GM18909 (cell line): ENCODE results near the gene NIPAL4.
A peak's percentile ranks its signal among the peaks of the same experiment; 100 is the strongest.

Experiments
- ATAC-seq: cut with Tn5 transposase; IDR thresholded peaks from one replicate; pipeline ENCODE4 v1.9.1; 2021; ENCODE audit warnings: mild to moderate bottlenecking; ENCODE audit not compliant: unreplicated experiment, poor library complexity

The NIPAL4 gene

DNA sequence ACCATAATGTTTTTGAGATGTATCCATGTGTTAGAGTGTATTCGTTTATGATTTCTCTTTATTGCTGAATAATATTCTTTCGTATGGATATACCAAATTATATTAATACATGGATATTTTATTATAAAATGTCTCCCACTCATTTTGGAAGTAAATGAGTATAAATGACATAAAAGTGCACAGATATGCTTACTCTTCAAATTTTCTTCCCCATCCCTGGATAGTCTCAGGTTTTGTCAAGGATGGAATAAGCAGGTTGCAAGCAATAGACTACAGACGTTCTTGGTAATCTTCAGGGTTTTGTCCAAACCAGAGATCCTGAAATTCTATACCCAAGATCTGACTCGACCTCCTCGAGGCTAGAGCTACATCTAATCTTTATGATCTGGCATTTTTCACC is 50.7 kb downstream of the NIPAL4 start:
- ATAC-seq: no peak

DNA sequence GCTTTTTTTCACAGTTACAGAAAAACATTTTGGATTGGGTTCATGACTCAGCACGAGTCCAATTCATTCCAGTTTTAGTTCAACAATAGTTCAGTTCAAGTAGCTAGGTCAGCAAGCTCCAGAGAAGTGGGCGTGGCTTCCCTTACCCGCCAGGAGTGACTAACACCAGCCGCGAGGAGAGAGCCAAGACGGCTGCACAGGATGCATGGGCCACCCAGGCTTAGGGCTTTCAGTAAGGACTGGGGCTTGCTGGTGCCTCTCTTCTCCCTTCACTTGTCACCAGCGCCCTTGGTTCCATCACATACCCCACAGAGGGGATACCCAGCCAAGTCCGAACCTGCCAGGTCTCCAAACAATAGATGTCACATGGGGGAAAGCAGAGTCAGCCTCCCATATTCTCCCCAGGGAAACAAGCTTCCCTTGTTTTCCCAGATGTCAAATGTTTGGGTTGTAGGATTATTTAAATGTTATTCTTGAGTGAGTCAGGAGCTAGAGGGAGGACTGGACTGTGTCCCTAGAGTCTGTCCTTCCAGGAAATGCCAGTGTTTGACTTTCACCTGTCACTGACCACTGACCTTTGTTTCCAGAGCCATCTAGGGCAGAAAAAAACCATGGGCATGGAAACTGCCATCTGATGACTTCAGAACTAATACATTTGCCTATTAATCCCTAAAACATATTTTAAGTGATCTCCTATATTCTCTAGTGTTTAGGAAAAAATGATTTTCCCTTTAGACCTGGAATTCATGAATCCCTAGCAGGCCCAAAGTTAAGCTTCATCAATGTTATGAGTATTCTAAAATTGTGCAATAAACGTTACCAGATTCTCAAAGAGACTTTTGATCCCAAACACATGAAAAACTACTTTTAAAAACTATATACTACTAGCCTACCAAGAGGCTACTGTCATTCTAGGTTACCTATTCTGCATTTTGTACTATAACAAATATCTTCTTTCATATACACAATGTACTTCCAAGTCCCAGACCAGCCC is 51.9 kb downstream of the NIPAL4 start:
- ATAC-seq: no peak

DNA sequence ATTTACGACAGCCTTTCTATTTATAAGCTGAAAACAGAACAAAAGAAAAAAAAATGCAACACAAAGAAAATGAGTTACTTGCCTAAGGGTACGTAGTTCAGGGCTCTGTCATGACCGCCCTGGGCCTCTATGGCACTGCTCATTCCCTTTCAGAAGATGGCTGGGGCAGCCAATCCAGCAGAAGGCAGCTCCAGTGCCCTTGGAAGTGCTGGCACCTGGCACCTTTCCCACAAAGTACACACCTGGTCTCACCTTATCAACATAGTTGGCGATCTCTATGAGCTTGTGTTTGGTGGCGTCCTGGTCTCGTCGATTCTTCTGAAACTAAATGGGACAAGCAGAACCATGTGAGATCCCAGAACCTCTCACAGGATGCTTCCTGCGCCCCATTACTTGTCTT is 53.2 kb downstream of the NIPAL4 start:
- ATAC-seq: no peak

- no peak for ATAC-seq
These were observed 55.0 kb downstream of the NIPAL4 start for GRCh38 chr5:157514974-157515373.

DNA sequence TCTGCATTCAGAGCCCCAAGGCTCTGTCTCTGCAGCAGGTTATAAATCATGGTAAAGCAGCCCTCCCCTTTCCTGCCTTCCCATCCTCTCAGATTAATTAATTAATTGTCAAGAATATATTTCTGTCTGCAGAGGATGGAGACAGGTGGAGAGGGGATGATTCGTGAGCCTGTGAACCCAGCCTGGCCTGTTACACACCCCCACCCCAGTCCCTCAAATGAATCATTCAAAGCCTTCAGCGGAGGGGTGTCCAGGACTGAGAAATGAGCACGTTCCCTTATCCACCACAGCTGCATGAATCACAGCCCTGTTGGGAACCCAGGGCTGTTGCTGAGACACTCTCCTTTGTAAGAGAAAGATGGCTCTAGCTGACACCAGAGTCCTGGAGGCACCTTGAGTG is 56.0 kb downstream of the NIPAL4 start:
- no peak for ATAC-seq

DNA sequence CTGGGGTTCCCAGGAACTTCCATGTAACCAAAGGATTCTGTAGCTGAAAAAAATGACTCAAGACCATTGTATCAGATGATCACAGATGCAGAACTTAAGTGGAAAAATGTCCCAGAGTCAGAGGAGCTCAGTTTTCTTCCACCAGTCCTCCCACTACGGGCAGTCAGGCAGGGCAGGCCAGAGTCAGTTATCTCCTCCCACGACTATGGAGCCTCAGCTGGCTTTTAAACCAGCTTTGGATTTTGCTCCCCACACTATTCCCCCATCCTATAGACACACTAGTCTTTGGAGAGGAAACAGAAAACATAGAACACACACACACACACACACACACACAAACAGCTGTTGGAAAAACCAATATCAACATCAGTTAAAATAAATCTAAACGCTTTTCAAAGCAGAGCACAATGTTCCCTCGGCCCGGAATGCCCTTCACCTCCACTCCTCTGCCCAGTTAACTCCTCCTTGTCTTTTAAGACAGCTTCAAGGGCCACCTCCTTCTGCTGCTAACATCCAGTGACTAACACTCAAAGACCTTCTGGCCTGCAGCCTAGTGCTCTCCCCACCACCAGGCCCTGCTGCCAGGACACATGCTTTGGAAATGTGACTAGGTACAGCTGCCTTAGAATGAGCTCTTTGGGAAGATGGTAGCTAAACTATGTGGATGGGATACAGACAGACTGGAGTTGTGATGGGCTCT is 56.8 kb downstream of the NIPAL4 start:
- no peak for ATAC-seq

GRCh38 chr5:157518963-157519362 is 59.0 kb downstream of the NIPAL4 start:
- peak; percentile 81 for ATAC-seq

DNA sequence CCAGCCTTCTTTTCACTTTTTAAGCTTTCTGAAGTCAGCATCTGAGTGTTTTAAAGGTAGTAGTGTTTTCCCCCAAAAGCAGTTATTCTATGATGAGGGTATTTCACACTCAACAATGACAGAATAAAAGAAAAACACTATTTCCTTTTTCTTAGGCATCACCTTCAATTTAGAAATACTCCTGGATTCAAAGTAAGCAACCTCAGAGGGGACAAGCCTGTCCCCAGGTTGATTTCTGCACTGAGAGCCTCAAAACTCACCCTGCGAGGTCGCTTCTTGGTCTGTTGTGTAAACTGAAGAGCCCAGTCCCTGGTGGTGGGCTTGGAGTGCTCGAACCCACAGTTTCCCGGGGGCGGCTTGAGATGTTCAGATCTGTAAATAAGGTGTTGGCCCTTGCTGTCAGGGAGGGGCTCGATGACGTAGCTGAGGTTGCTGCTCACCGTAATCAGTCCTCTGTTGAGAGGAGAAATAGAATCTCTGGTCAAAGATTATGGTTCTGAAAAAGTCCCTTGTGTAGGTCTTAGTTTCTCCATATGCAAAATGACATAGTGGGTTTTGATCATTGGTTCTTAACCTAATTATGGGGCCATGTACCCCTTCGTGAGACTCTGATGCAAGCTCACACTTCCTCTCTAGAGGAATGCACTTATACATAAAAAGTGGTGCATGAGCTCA is 59.7 kb downstream of the NIPAL4 start:
- peak; percentile 72 for ATAC-seq

DNA sequence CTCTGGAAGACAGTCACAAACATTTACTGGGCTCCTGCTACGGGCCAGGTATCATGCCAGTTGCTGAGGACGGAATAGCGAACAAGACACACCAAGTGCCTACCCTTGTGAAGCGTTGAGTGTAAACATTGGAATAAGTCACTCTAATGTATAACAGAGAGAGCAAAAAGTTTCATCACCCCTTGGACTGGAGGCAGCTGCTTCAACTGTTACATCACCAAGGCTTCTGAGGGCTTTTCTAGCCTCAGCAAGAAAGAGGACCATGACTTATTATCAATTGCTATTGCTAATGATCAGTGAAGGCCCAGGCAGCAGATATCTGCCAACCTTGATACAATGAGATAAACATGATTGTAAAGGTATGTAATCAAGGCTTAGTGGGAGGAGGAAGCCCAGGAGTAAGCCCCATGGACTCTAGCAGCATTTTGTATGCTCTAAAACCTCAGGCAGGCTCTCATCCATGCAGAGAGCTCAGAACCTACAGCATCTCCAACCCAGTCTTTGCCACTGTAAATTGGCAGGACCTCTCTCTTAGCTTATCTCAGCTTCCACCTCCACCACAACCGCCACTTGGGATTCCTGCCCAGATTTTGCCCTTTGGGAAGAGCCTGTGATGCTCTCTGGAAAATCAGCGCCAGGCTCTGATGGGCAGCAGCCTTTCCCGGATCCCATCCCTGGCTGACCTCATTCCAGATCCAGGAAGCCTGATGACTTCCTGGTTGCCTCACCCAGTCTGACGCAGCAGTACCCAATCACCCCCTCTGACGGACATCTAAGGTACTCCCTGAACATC is 61.1 kb downstream of the NIPAL4 start:
- no peak for ATAC-seq

- no peak for ATAC-seq
These were observed 61.7 kb downstream of the NIPAL4 start for GRCh38 chr5:157521704-157522029.

DNA sequence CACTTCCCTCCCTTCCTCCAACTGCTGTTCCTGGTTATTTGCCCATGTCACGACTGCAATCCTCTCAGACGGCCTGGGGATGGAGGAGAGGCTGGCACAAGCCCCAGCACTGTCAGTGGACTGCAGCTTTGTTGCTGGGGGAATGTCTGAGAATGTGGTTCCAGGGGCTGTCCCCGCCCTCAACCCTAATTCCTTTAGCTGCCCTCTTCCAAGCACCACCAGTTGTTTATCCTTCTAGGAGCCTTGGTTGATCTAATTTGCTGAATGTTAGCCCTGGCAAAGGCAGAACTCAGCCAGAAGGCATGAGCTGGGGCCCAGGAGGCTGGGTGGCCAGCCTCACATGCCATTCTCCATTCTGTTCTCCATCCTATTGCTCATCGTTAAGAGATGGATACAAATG is 64.0 kb downstream of the NIPAL4 start:
- ATAC-seq: no peak
